LHCN-M2 (cell line): ENCODE data around the gene IGLL5. TPM values are rescaled to one million over a fixed set of nuclear protein-coding genes. Genes with fewer than 3 reads are reported as not detected.

Experiments used
- DNase-seq: peaks from one replicate; pipeline ENCODE4 v3.0.0-alpha.2; 2012; ENCODE audit warnings: low read depth
- total RNA-seq: library from RNA; depleted of rRNA; stranded (reverse); fragments of >200 nt; gene quantifications from 2 replicates; pipeline ENCODE4 v1.2.3, GENCODE V29; 2014; rRNA removed

The IGLL5 gene
- total RNA-seq, 1 experiment from 2014 or later, result not detected

DNA sequence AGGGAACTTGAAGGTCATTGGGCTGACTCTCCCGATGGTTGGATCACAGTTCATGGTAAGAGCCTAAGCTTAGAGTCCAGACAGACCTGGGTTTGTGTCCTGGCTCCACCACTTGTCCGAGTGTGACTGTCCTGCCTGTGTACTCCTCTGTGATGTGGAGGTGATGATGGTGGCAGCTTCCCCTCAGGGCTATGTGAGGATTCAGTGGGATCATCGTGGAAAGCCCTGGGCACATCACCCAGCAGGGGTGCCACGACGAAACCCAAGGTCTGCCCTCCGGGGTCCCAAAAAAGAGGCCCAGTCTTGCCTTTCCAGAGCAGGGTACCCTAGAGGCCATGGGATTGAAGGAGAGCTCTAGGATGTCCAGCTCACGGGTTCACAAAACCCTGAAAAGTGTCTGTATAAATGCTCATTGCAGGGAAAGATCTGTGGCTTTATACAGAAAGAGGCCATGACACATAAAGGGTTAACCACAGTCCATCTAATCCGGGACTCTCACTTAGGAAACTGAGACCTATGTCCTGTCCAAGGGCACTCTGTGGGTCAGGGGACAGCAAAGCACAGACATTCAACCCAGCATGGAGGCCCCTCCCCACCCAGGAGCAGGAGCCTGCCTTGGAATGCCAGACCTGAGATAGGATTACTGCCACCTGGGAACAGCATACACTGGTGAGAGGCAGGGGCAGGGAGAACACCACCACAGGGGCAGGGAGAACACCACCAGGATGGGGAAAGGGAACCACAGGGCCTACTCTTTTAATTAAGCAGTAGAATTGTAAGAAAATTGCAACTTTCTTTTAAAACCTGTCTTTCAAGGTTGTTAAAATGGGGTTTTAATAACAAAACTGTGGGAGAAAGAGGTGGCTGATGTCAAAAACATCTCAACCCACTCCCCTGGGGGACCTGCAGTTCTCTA, 51.3 kb downstream of the IGLL5 start:
- DNase-seq, result no peak

DNA sequence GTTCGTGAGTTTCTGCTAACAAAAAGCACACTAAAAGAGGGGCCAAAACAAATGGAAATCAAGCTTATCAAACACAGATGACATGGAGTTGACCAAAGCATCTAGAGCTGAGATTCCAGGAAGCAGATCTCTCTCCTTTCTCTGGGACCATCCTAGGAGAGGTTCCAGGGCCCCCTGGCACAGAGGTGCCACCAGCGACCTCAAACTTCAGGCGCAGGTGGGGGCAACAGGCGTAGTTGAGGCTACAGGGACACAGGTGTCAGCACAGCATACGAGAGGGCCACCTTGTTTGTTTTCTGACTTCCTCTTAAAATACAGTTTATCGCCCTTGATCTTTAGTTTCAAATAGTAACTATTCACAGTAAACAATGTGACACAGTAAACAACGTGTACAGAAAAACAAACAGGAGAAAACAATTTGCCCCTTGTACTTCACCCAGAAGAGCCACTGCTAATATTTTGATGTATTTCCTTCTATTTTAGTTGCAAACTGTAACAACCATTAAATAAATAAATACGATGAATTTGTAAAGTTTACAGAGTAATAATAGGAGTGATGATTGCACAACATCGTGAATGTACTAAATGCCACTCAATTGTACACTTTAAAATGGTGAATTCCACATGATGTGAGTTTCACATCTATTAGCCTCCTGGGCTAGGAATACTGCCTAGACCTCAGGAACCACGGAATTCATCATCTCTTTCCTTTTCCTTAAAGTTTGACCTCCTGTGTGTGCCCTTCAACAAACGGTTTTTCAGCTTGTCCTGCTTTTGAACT, 52.2 kb downstream of the IGLL5 start:
- DNase-seq, result no peak

DNA sequence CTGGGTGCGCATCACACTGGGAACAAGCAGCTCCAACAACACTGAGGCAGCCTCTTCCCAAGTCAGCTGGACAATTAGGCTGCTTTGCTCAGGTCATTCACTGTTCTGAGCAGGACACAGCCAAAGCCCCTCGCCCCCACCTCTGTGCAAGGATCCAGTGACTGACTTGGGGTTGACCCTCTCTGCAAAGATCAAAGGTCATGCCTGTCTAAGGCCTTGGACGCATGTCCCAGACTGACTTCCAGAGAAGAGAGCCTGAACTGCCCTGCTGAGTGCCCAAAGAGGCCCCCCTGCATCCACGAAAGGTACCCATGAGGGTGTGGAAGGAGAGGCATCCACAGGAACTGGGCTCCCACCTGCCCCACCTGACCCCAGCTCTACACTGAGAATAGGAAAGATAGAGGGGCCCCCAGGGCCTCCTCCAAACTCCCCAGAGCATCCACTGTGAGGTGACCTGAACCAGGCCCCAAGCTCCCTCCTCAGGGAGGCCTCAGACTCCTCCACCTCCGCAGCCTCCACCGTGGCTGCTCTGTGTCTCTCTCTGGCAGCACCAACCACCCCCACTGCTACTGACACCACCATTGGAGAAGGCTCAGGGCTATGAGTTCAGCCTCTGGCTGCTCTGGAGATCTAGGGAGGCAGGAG, 53.5 kb downstream of the IGLL5 start:
- DNase-seq, result no peak

DNA sequence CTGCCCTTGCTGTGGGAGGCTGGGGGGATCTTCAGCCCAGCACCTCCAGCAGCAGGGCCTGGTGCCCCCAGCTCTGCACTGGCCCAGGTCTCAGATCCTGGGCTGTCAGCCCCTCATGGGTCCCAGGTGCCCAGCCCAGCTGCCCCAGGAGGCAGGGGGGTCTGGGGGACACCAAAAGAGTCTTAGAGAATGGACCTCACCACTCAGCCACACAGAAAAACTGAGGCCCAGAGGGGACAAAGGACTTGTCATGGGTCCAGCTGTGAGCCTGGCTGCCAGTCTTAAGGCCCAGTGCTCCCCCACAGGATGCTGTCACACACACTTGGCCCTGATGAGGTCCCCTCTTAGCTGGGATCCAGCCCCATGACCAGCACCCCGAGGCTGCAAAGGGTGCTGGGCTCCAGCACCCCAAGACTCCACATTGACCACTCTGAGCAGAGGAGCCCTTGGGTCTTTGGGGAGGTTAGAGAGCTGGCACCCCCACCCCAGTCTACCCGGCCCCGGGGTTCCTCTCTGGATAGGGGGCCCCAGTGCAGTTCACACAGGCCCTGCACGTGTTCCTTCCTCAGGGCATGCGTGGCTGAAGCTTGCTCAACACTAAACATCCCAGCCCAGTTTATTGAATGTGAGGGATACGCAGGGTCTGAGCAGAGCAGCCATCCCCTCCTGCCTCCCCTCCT, 54.4 kb downstream of the IGLL5 start:
- DNase-seq, result no peak

DNA sequence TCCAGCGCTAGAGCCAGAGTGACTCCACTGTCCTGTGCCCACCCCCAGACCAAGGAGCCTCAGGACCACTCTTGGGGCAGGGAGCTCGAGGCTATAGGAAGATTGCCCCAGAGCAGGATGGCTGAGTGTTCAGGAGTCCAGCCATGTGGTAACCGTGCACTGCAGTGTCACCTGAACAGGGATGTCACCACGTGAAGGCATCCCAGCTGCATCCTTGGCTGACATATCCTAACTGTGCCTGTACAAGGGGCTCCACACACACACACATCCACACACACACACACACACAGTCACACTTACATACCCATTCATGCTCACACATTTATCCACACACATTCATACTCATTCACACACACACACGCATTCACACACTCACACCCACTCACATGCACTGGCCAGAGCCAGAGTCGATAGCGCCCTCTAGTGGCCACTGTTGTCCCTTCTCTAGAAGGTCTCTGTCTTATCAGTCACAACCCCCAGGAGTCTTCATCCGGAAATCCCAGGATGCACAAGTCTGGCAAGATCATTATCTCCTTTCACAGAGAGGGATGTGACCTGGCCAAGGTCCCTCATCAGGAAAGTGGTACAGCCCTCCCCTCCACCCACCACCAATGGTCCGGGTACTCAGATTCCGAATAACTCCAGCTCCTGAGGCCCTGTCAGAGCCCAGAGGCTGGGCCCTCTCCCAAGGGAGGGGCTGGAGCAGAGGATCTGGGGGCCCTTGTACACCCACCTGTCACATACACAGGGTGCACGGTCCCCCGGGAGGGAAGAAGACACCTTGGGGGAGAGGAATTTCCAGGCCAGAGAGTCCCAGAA, 55.1 kb downstream of the IGLL5 start:
- peak; percentile 45 for DNase-seq

DNA sequence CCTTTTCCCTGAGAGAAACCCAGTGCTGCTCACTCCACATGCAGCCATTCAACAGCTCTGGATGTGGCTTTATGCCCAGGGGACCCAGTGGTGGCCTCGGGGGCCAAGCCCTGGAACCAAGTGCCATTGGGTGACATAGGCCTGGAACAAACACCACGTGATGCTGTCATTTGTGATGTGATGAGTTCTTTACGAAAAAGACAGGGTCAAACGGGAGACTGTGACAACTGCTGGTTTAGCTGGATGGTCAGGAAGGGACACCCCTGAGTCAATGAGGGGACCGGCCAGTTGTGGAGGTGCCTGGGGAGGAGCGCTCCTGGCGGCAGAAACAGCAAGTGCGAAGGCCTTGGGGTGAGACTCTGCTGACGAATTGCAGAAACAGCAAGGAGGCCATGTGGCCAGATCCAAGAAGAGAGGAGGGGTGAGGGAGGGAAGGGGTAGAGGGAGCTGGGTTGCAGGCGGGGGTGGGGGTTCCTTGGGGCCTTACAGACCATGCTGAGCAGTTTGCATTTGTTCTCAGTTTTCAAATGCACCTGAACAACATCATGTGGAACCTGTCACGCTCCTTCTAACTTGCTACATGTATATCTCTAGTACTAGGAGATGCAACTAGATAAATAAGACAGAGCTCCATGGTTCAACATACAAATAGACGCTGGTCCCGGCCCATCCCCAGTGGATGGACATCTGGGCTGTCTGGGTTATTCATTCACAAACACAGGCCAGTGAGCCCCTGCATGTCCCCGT, 56.1 kb downstream of the IGLL5 start:
- DNase-seq, result no peak

DNA sequence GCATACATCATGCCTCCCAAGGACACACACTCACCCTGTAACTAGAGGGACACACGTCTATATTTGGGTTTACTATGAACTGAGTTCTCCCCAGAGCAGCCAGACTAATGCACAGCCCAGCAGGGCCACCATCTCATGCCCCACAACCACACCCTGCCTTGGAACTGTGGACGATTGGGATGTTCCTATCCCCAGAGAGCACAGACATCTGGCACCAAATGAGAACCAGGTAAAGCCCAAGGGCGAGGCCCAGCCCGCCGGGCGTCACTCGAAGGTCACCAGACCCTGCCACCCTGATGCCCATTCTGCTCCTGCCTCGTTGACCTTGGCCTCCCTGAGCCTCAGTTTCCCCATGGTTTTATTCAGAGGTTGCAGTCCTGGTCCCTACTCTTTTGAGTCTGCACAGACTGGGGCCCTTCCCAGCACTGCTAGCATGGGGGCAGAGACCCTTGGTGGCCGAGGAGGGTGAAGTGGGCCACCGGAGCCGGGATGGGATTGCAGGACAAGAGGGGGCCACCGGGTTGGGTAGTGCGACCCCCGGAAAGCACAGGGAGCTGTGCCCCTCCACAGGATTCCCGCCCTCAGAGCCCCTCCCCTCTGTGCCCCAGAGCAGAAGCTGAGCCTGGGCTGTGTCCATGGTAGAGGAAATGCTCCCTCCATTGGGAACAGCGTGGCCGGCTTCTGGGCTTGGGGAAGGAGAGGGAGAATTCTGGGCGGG, 56.8 kb downstream of the IGLL5 start:
- no peak for DNase-seq

DNA sequence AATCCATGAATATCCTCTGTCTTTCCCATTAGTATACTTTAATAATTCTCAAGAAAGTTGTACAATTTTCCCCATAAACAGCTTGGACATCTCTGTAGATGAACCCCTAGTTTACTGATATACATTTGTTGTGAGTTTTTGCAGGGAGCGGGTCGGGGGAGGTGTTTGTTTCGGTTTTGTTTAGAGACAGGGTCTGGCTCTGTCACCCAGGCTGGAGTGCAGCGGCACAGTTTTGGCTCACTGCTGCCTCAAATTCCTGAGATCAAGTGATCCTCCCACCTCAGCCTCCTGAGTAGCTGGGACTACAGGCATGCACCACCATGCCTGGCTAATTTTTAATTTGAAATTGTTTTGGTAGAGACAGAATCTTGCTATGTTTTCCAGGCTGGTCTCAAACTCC, 57.6 kb downstream of the IGLL5 start:
- DNase-seq, result no peak

Other genes with a start within 250 kb of the IGLL5 start
- not detected in 2 replicates for gene GGTLC2, start 243.2 kb upstream of the IGLL5 start, total RNA-seq
- 6.1 and 9.6 TPM in 2 replicates for gene GNAZ, start 182.7 kb downstream of the IGLL5 start, total RNA-seq